GM12801 (cell line): Measurements from ENCODE around the gene SMAD6.

Source experiments
- TF ChIP-seq, protein P1 (sequence below): IDR thresholded peaks from one replicate; pipeline ENCODE4 v1.5.1; 2011; ENCODE audit warnings: control low read depth; ENCODE audit not compliant: insufficient read length; ENCODE audit errors: extremely low read depth

The SMAD6 gene

DNA sequence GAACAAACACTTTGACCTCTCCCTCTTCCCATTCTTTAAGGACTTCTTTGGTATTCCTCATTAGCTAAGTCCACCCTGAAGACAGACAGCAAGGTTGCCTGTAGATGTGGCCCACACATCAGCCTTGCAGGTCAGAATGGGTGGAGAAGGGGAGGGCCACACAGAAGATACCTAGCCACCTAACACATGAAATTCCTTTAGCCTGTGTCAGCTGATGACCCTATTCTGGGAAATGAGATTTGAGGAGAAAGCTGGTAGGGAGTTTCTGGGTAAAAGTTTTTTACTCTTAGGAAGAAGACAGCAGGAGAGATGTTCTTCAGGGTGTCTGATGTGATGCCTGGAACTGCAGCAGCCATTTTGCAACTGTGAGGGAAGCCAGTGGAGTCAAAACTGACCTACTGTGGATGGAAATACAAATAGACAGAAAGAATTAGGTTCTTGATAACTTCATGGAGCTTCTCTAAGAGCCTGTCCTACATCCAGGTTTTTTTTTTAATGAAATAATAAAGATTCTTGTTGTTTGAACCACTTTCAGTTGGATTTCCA, 17.8 kb upstream of the SMAD6 start:
- TF ChIP-seq, protein P1, sequence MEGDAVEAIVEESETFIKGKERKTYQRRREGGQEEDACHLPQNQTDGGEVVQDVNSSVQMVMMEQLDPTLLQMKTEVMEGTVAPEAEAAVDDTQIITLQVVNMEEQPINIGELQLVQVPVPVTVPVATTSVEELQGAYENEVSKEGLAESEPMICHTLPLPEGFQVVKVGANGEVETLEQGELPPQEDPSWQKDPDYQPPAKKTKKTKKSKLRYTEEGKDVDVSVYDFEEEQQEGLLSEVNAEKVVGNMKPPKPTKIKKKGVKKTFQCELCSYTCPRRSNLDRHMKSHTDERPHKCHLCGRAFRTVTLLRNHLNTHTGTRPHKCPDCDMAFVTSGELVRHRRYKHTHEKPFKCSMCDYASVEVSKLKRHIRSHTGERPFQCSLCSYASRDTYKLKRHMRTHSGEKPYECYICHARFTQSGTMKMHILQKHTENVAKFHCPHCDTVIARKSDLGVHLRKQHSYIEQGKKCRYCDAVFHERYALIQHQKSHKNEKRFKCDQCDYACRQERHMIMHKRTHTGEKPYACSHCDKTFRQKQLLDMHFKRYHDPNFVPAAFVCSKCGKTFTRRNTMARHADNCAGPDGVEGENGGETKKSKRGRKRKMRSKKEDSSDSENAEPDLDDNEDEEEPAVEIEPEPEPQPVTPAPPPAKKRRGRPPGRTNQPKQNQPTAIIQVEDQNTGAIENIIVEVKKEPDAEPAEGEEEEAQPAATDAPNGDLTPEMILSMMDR = no peak

DNA sequence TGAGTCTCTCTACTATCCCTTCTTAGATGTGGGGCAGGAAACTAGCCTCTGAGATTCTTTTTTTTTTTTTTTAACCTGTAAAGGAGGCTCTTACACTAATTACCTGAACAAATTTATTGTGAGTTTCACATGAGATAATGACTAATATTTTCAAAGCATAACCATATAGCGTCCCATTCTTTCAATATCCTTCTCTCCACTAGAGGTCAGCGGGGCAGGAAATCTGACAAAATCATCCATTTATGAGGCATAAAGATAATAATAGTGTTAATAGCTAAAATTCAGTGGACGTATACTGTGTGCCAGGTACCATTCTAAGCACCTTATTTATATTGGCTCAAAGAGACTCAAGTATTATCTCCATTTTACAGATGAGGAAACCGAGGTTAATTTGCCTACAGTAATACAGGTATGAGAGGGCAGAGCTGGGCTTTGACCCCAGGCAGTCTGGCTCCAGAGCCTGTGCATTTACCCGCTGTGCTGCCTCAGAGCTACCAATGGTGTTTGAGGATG, 16.3 kb upstream of the SMAD6 start:
- TF ChIP-seq, protein P1 = no peak

DNA sequence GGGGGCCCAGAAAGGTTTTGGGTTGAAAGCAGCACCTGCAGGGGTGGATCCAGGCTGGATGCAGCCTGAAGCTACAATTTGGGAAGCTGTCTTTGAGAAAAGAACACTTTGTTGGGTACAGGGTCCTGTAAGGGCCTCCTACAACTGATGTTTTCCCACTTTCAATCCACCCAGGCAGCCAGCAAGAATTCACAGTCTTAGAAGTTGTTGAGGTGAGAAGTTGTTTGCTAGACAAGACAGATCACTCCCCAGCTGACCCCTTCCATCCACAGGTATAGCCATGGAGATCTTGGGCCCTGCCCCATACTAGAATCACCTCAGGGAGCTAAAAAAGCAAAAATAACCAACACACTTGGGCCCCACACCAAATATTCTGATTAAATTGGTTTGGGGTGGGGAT, 10.3 kb upstream of the SMAD6 start:
- TF ChIP-seq, protein P1 = no peak

DNA sequence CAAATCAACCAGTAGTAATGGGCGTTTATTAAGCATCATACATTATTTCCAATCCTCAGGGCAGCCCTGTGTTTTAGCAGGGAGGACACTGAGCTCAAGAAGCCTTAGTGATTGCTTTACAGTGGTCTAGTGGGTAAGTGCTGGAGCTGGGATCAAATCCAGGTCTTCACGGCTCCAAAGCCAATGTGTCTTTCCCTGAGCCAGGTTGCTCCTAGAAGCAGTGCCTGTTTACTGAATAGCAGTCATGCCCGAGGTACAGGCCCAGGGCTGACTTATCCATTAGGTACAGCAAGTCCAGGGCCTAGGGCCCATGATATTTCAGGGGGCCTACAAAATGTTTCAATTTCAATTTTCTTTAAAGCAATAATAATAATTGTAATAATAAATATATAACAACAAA, 9.6 kb upstream of the SMAD6 start:
- TF ChIP-seq, protein P1 = no peak

DNA sequence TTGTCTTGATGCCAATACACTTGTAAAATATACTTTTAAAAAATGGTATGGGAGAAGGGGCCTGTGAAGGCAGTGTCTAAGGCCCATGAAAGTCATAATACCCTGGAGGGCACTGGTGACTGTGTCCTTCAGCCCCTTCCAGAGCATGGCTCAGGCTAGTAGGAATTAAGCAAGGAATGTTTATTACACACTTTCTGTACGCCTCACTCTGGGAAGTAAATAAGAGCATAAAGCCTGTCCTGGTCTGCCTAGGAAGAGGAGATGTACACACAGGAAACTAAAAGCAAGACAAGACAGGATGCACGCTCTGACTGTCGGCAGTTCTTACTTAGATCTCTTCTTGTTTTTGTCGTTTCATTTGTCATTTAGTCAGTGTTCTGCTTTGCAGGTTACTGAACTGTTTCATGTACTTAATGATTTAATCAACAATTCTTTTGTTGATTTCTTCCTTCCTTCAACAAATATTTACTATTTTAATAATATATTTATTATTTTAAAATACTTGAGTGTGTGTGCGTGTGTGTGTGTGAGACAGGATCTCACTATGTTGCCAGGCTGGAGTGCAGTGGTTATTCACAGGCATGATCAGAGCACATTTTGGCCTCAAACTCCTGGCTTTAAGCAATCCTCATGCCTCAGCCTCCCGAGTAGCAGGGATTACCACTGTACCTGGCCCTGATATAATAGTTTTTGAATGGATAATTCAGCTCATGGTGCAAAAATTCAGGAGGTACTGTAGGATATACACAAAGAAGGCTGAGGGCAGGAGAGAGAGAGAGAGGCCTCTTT, 9.0 kb upstream of the SMAD6 start:
- TF ChIP-seq, protein P1 = no peak

DNA sequence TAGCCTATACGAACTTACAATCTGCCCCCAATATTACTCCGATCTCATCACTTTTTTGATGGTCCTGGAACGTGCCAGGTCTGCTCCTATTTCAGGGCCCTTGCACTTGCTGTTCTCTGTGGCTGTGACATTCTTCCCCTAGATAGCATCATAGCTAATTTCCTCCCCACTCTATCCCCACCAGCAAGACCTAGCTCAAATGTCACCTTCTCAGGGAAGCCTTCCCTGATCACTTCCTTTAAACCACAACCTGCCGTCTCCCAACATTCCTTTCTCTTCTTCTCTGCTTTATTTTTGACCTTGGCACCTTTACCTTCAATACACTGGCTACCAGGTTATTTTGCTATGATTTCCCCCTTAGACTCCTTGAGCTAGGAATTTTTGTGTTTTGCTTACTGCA, 5.3 kb upstream of the SMAD6 start:
- TF ChIP-seq, protein P1 = no peak

DNA sequence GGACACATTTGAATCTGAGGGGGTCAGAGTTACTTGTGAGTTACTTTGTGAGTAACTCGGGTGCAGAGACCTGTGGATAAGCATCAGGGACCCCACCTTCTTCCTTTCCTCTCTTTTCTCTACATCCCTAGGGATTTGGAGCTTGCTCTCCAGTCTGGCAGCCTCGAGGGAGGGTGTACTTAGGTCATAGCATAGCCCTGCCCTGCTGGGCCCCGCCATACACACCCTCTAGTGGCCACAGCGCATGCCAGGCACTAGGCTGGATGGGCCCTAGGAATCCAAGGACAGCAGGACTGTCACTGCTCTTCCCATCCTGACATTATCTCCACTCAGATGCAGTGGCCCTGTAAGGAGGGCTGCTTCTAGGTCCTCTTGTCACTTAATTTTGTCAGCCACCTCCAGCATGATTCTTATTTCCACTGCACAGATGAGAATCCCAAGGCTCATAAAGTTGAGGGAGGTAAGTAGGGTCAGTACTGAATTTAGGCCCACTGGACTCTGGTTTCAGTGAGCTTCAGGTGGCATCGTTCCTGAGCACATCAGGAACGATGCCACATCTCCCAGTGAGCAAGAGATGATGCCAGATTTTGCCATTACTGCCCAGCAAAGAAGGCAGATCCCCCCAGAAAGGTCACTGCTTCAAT, 3.6 kb upstream of the SMAD6 start:
- TF ChIP-seq, protein P1 = no peak
